ENCODE data around the gene C16orf46.

Gene C16orf46

GRCh38 chr16:81073560-81074330 is 3.3 kb downstream of the C16orf46 start:
- DNase-seq, result no peak

- DNase-seq, result peak; percentile 49
Observed at GRCh38 chr16:81071805-81072204, 5.2 kb downstream of the C16orf46 start.

- DNase-seq, result no peak
Observed at GRCh38 chr16:81070979-81071378, 6.1 kb downstream of the C16orf46 start.

- DNase-seq, result no peak
Observed at GRCh38 chr16:81069063-81069462, 8.0 kb downstream of the C16orf46 start.

- DNase-seq, result no peak
Observed at GRCh38 chr16:81067166-81067565, 9.9 kb downstream of the C16orf46 start.

GRCh38 chr16:81066681-81067080 is 10.4 kb downstream of the C16orf46 start:
- DNase-seq, result no peak

GRCh38 chr16:81061871-81062608 is 15.0 kb downstream of the C16orf46 start:
- DNase-seq, result no peak

- no peak for DNase-seq
Observed at GRCh38 chr16:81061307-81061640, 15.8 kb downstream of the C16orf46 start.

GRCh38 chr16:81060576-81061306 is 16.3 kb downstream of the C16orf46 start:
- DNase-seq, result no peak

- DNase-seq, result no peak
Observed at GRCh38 chr16:81053761-81054160, 23.3 kb downstream of the C16orf46 start.

- no peak for DNase-seq
Observed at GRCh38 chr16:81042821-81043220, 34.2 kb downstream of the C16orf46 start.

GRCh38 chr16:81041696-81042095 is 35.3 kb downstream of the C16orf46 start:
- no peak for DNase-seq

GRCh38 chr16:81040842-81041241 is 36.2 kb downstream of the C16orf46 start:
- DNase-seq, result no peak

- DNase-seq, result no peak
Observed at GRCh38 chr16:81040131-81040530, 36.9 kb downstream of the C16orf46 start.

GRCh38 chr16:81036751-81037350 is 40.2 kb downstream of the C16orf46 start:
- DNase-seq, result no peak

GRCh38 chr16:81035975-81036750 is 40.9 kb downstream of the C16orf46 start:
- no peak for DNase-seq

- peak; percentile 80 for DNase-seq
Observed at GRCh38 chr16:81035398-81035974, 41.6 kb downstream of the C16orf46 start, which contains the start of gene ATMIN. Gene ATMIN, plus strand, starts transcription at chr16:81035842. Its CDS starts 29 bp downstream, at chr16:81035871.

GRCh38 chr16:81029930-81030604 is 47.0 kb downstream of the C16orf46 start:
- no peak for DNase-seq

GRCh38 chr16:81026429-81026828 is 50.6 kb downstream of the C16orf46 start:
- DNase-seq, result no peak

- DNase-seq, result no peak
Observed at GRCh38 chr16:81018496-81018895, 58.5 kb downstream of the C16orf46 start.

GRCh38 chr16:81014672-81015071 is 62.4 kb downstream of the C16orf46 start:
- no peak for DNase-seq

Data from kidney glomerular epithelial cell (primary cell).